HEK293T (cell line): ENCODE results near the gene IGLL1.
"Not testable (repeated sequence)": the region's sequence is repeated elsewhere in the genome, so short reads cannot be mapped to it uniquely, and the experiment has no call there.

Experiments
- CTCF ChIA-PET: fragments of 350-600 bp; formaldehyde crosslinking; extraction: SDS; loops from one replicate; lab custom pipeline; 2021; ENCODE audit warnings: antibody characterized with exemption, inconsistent platforms; lab: Yijun Ruan, JAX
- POLR2A ChIA-PET: fragments of 350-600 bp; formaldehyde crosslinking; extraction: SDS; loops from one replicate; lab custom pipeline; 2020; ENCODE audit warnings: antibody characterized with exemption, inconsistent platforms; lab: Yijun Ruan, JAX
- DNase-seq: peaks from one replicate; pipeline ENCODE4 v3.0.0; 2012; ENCODE audit warnings: mixed read lengths; ENCODE audit errors: extremely low spot score
- ARNT ChIP-seq: fragments of 450-650 bp; IDR thresholded peaks from 2 replicates; pipeline ENCODE4 v1.6.1; 2017; ENCODE audit warnings: mild to moderate bottlenecking
- BHLHE40 ChIP-seq: fragments of 450-650 bp; IDR thresholded peaks from 2 replicates; pipeline ENCODE4 v1.6.1; 2016; ENCODE audit warnings: mild to moderate bottlenecking, moderate library complexity, borderline replicate concordance
- CTBP1 ChIP-seq: fragments of 450-650 bp; IDR thresholded peaks from 2 replicates; pipeline ENCODE4 v1.6.1; 2016; ENCODE audit warnings: borderline replicate concordance
- ELF4 ChIP-seq: fragments of 450-650 bp; IDR thresholded peaks from 2 replicates; pipeline ENCODE4 v1.6.1; 2017; ENCODE audit warnings: antibody characterized with exemption
- FOXA1 ChIP-seq: fragments of 450-650 bp; IDR thresholded peaks from 2 replicates; pipeline ENCODE4 v1.6.1; 2016; ENCODE audit warnings: mild to moderate bottlenecking
- FOXK2 ChIP-seq: fragments of 450-650 bp; IDR thresholded peaks from 2 replicates; pipeline ENCODE4 v1.6.1; 2016; ENCODE audit warnings: mild to moderate bottlenecking
- FOXM1 ChIP-seq: fragments of 450-650 bp; IDR thresholded peaks from 2 replicates; pipeline ENCODE4 v1.6.1; 2017; ENCODE audit warnings: mild to moderate bottlenecking, borderline replicate concordance
- HDGF ChIP-seq: fragments of 450-650 bp; IDR thresholded peaks from 2 replicates; pipeline ENCODE4 v1.6.1; 2017; ENCODE audit warnings: antibody characterized with exemption, borderline replicate concordance
- L3MBTL2 ChIP-seq: fragments of 450-650 bp; conservative IDR thresholded peaks from 2 replicates; pipeline ENCODE4 v1.6.1; 2016; ENCODE audit warnings: mild to moderate bottlenecking
- LEF1 ChIP-seq: fragments of 450-650 bp; IDR thresholded peaks from 2 replicates; pipeline ENCODE4 v1.6.1; 2017; ENCODE audit warnings: mild to moderate bottlenecking, borderline replicate concordance
- NFRKB ChIP-seq: fragments of 450-650 bp; IDR thresholded peaks from 2 replicates; pipeline ENCODE4 v1.6.1; 2016; ENCODE audit warnings: mild to moderate bottlenecking, moderate library complexity
- SP1 ChIP-seq: fragments of 450-650 bp; IDR thresholded peaks from 2 replicates; pipeline ENCODE4 v1.6.1; 2017
- SUZ12 ChIP-seq: fragments of 450-650 bp; IDR thresholded peaks from 2 replicates; pipeline ENCODE4 v1.6.1; 2016; ENCODE audit warnings: mild to moderate bottlenecking
- TARDBP ChIP-seq: fragments of 450-650 bp; IDR thresholded peaks from 2 replicates; pipeline ENCODE4 v1.6.1; 2016
- ZNF384 ChIP-seq: fragments of 450-650 bp; IDR thresholded peaks from 2 replicates; pipeline ENCODE4 v1.6.1; 2016
- TF ChIP-seq, protein P1 (sequence below): fragments of 450-650 bp; IDR thresholded peaks from 2 replicates; pipeline ENCODE4 v1.6.1; 2016

The IGLL1 gene

DNA sequence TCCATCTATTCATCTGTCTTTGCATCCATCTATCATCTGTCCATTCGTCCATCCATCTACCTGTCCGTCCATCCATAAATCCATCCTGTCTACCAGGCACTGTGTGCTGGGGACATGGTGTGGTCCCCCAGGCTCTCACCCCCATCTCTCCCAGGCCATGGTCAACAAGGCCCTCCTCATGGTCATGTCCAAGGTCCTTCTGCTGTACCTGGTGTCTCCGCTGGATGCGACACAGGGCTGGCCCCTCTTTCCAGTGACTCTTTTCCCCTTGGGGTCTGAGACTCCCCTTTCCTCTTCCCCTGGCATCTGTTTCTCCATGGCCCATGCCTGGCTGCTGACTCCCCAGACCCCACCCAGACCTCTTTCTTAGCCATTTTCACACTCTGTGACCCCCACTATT, 4.5 kb downstream of the IGLL1 start:
- ChIA-PET CTCF (no interaction called here), POLR2A (no interaction called here)
- TF ChIP-seq ELF4 (no peak), CTBP1 (no peak), FOXM1 (no peak), TARDBP (no peak), SUZ12 (no peak), NFRKB (no peak), FOXA1 (no peak), FOXK2 (no peak), HDGF (no peak), BHLHE40 (no peak), SP1 (no peak), L3MBTL2 (no peak), ARNT (no peak), LEF1 (no peak), ZNF384 (no peak)
- TF ChIP-seq, protein P1, sequence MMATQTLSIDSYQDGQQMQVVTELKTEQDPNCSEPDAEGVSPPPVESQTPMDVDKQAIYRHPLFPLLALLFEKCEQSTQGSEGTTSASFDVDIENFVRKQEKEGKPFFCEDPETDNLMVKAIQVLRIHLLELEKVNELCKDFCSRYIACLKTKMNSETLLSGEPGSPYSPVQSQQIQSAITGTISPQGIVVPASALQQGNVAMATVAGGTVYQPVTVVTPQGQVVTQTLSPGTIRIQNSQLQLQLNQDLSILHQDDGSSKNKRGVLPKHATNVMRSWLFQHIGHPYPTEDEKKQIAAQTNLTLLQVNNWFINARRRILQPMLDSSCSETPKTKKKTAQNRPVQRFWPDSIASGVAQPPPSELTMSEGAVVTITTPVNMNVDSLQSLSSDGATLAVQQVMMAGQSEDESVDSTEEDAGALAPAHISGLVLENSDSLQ, result no peak
- DNase-seq, result no peak

DNA sequence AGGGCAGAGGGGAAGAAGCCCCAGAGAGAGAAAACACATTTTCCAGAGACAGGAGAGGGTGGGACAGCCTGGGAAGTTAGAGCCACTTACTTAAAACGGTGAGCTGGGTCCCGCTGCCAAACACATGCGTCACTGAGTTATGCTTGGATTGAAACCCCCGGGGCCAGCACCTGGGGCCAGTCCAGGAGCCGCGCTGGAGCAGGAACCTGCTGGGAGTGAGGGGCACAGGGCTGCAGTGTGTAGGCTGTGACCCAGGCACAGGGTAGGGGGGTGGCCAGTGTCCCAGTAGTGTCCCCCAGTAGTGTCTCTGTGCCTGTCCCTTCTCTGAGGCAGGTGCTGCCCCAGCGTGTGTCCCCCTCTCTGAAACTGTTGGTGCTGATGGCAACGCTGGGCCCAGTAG, 5.2 kb downstream of the IGLL1 start:
- POLR2A ChIA-PET, result no interaction called here

DNA sequence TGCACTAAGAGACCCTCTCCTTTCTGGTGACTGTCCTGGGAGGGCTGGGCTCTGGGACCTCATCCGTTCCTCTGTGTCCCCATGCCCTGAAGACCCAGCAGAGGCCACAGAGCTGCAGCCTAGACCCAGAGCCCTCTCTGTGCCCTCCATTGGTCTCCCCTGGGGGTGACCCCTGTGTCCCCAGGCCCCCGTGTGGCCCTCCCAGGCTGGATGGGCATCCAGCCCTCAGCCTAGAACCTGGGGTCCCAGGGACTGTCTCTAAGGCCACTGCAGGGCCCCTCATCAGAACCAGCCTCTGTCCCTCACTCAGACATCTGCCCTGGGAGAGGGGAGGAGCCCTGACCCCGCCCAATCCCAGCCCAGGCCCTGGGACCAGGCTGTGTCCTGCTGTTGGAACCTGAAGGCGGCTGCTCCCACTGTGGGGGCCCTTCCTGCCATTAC, 5.7 kb downstream of the IGLL1 start:
- no peak for DNase-seq
- CTCF ChIA-PET, result no interaction called here
- POLR2A ChIA-PET, result no interaction called here
- TF ChIP-seq FOXM1 (no peak), ELF4 (no peak), ZNF384 (no peak), L3MBTL2 (no peak), NFRKB (no peak)

More for the DNA sequence above, 5.2 kb downstream of the IGLL1 start:
- CTCF ChIA-PET, result no interaction called here
- no peak for DNase-seq
- no peak for TF ChIP-seq LEF1

DNA sequence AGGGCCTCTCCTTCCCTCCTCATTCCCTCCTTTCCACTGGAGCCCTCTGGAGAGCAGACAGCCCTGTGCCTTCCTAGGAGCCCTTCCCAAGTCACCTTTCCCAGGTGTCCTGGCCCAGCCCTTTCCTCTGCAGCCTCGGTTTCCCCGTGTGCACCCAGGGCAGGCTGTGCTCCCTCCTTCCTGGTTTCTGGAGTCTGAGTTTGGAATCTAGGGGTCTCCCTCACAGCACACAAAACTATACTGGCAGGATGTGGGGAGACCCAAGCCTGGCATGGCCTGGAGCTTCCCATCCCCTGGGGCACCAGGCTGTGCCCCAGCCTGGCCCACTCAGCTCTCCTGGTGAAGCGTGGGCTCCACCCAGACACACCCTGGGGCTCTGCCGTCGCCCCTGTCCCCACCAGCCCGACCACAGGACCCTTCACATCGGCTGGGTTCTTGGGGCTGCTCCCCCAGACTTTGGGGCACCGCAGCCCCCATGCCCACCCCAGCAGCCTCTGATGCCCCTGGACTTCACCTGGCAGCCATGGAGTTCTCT, 6.3 kb downstream of the IGLL1 start:
- POLR2A ChIA-PET, CTCF ChIA-PET, DNase-seq: not testable (repeated sequence)

DNA sequence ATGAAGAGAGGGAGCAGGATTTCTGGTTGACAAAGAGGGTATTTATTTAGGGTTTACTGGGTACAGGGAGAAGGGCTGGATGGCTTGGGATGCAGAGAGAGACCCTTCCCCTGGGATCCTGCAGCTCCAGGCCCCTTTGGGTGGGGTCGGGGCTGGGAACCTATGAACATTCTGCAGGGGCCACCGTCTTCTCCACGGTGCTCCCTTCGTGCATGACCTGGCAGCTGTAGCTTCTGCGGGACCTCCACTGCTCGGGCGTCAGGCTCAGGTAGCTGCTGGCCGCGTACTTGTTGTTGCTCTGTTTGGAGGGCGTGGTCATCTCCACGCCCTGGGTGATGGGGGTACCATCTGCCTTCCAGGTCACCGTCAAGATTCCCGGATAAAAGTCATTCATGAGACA, 7.0 kb downstream of the IGLL1 start:
- DNase-seq, CTCF ChIA-PET, POLR2A ChIA-PET: not testable (repeated sequence)

DNA sequence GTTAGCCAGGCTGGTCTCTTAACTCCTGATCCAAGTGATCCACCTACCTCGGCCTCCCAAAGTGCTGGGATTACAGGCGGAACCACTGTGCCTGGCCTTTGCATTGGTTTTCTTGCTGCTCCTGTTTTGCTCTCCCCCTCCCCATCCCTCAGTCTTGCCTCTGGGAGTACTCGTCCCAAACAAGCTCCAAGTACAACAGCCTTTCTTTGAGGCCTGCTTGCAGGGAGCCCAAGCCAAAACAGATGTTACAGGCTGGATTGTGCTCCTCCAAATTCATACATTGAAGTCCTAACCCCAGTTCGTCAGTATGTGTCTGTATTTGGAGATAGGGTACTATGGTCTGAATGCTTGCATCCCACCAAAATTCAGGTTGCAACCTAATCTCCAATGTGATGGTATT, 8.6 kb downstream of the IGLL1 start:
- TF ChIP-seq TARDBP (no peak), SUZ12 (no peak), ARNT (no peak), ELF4 (no peak), ZNF384 (no peak), FOXA1 (no peak), LEF1 (no peak), FOXK2 (no peak), SP1 (no peak), NFRKB (no peak), FOXM1 (no peak), L3MBTL2 (no peak)
- TF ChIP-seq, protein P1, result no peak
- ChIA-PET POLR2A (no interaction called here), CTCF (no interaction called here)
- no peak for DNase-seq

DNA sequence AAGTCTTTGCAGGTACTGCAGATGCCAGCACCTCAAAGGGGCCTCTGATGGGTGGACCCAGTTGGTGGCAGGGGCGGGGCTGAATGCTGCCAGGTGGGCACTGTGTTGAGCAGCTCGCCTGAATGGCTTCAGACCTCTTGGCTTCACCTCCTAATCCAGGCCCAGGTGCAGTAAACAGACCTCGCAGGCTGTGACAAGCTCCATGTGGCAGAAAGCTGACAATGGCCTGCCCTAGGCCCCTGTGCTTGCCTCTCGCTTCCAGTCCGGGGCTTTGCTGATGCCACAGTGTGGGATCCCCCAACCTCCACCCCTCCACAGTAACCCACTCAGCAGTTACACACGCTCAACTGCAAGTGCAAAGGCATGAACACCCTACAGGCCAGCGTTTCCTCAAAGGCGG, 9.4 kb downstream of the IGLL1 start:
- TF ChIP-seq CTBP1, result no peak
- DNase-seq, result no peak
- ChIA-PET CTCF (no interaction called here), POLR2A (no interaction called here)

DNA sequence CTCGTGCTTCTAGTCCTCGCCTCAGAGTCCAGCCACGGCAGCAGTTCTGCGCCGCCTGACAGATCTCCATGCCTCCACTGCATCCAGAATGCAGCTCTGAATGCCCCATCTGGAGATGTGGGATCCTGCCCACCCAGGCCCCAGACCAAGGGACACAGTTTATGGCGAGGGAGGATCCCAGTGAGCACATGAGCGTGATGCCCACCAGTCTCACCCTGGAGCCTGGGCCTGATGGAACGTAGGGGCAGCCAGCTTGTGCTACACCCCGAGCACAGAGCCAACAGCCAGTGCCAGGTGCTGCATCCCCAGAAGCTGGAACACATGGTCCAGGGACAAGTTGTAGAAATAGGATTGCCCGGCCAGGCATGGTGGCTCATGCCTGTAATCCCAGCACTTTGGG, 10.4 kb downstream of the IGLL1 start:
- no peak for DNase-seq
- ChIA-PET POLR2A (no interaction called here), CTCF (interaction anchor here (1.2 kb wide), 1 partner anchor 22 kb away, joined by 5 read pairs; no protein-coding TSS in a partner anchor)
- TF ChIP-seq SUZ12 (no peak), CTBP1 (no peak), FOXK2 (no peak), TARDBP (no peak), L3MBTL2 (no peak), BHLHE40 (no peak), NFRKB (no peak), ELF4 (no peak), FOXA1 (no peak), ARNT (no peak), LEF1 (no peak), HDGF (no peak), ZNF384 (no peak), FOXM1 (no peak), SP1 (no peak)
- TF ChIP-seq, protein P1, result no peak
